Loucy (cell line): ENCODE data around the gene KRT80.

ENCODE experiments used
- CTCF ChIP-seq: fragments of 200-600 bp; sonication (generic); conservative IDR thresholded peaks from 2 replicates; pipeline ENCODE4 v1.5.1; 2014; ENCODE audit warnings: mild to moderate bottlenecking, antibody characterized with exemption, low read length
- EZH2phosphoT487 ChIP-seq: fragments of 200-600 bp; IDR thresholded peaks from 2 replicates; pipeline ENCODE4 v1.6.1; 2018; ENCODE audit warnings: antibody characterized with exemption, mild to moderate bottlenecking, moderate library complexity, borderline replicate concordance

GRCh38 chr12:52205612-52206303 is 13.9 kb upstream of the KRT80 start:
- TF ChIP-seq CTCF: no peak
- TF ChIP-seq EZH2phosphoT487: no peak
